ENCODE measurements around the gene C16orf78. TPM values are rescaled to one million over a fixed set of nuclear protein-coding genes. Genes with fewer than 3 reads are reported as not detected.

C16orf78 gene
- total and polyA plus RNA-seq, 4 donors = not detected

GRCh38 chr16:49428808-49429207 lies 55.2 kb downstream of the C16orf78 start:
- TF ChIP-seq CTCF (IDR thresholded peaks at IDR 0.05; ENCODE audit: control extremely low read depth, extremely low read depth) = no peak
- Histone ChIP-seq H3K9ac (ENCODE audit: insufficient read depth in 1 of 2, low read length in 2 of 2) (no peak overlapping the region), H3K27ac (ENCODE audit: low read depth in 1 of 2, low read length in 1 of 2) (no peak overlapping the region), H3K4me3 (no peak overlapping the region), H3K36me3 (ENCODE audit: control insufficient read depth in 4 of 4, insufficient read depth in 4 of 4, low read length in 4 of 4) (no peaks in the 10 kb centered on the region), H3K4me1 (ENCODE audit: control insufficient read depth in 5 of 5, insufficient read depth in 5 of 5, low read length in 5 of 5) (no peaks in the 10 kb centered on the region), H3K9me3 (ENCODE audit: control insufficient read depth in 4 of 4, insufficient read depth in 3 of 4, low read length in 3 of 4) (peaks cover 0 to 9% (median 0%) of the 10 kb centered on the region in 4 donors), H3K27me3 (ENCODE audit: control insufficient read depth in 3 of 3, insufficient read depth in 3 of 3, low read length in 2 of 3) (peaks cover 0 to 3% (median 0%) of the 10 kb centered on the region in 3 donors)
- DNase-seq (no peak), ATAC-seq (ENCODE audit: insufficient read depth, low FRiP score) (no peak)
- WGBS, 2 donors = 92 to 96% methylated on average over 2 of the region's 2 CpGs

GRCh38 chr16:49431040-49431439 lies 57.4 kb downstream of the C16orf78 start:
- Histone ChIP-seq H3K9ac (ENCODE audit: insufficient read depth in 1 of 2, low read length in 2 of 2) (no peak overlapping the region), H3K9me3 (ENCODE audit: control insufficient read depth in 4 of 4, insufficient read depth in 3 of 4, low read length in 3 of 4) (peaks cover 0 to 9% (median 0%) of the 10 kb centered on the region in 4 donors), H3K4me3 (no peak overlapping the region), H3K27ac (ENCODE audit: low read depth in 1 of 2, low read length in 1 of 2) (no peak overlapping the region), H3K4me1 (ENCODE audit: control insufficient read depth in 5 of 5, insufficient read depth in 5 of 5, low read length in 5 of 5) (no peaks in the 10 kb centered on the region), H3K27me3 (ENCODE audit: control insufficient read depth in 3 of 3, insufficient read depth in 3 of 3, low read length in 2 of 3) (peaks cover 0 to 3% (median 0%) of the 10 kb centered on the region in 3 donors), H3K36me3 (ENCODE audit: control insufficient read depth in 4 of 4, insufficient read depth in 4 of 4, low read length in 4 of 4) (no peaks in the 10 kb centered on the region)
- no peak for DNase-seq
- ATAC-seq (ENCODE audit: insufficient read depth, low FRiP score) = no peak
- no peak for TF ChIP-seq CTCF (IDR thresholded peaks at IDR 0.05; ENCODE audit: control extremely low read depth, extremely low read depth)
- 89% methylated on average over 9 of the region's 9 CpGs for WGBS, 2 donors

- no peak for DNase-seq
- no peak for ATAC-seq (ENCODE audit: insufficient read depth, low FRiP score)
- H3K9me3 ChIP-seq (ENCODE audit: control insufficient read depth in 4 of 4, insufficient read depth in 3 of 4, low read length in 3 of 4) = peaks cover 0 to 9% (median 0%) of the 10 kb centered on the region in 4 donors
- no peak overlapping the region for H3K4me3 ChIP-seq
- TF ChIP-seq CTCF (IDR thresholded peaks at IDR 0.05; ENCODE audit: control extremely low read depth, extremely low read depth) = no peak
- peaks cover 0 to 3% (median 0%) of the 10 kb centered on the region in 3 donors for H3K27me3 ChIP-seq (ENCODE audit: control insufficient read depth in 3 of 3, insufficient read depth in 3 of 3, low read length in 2 of 3)
- no peak overlapping the region for H3K9ac ChIP-seq (ENCODE audit: insufficient read depth in 1 of 2, low read length in 2 of 2)
- H3K36me3 ChIP-seq (ENCODE audit: control insufficient read depth in 4 of 4, insufficient read depth in 4 of 4, low read length in 4 of 4) = no peaks in the 10 kb centered on the region
- no peaks in the 10 kb centered on the region for H3K4me1 ChIP-seq (ENCODE audit: control insufficient read depth in 5 of 5, insufficient read depth in 5 of 5, low read length in 5 of 5)
- WGBS, 2 donors = 88 to 90% methylated on average over 11 of the region's 11 CpGs
- no peak overlapping the region for H3K27ac ChIP-seq (ENCODE audit: low read depth in 1 of 2, low read length in 1 of 2)
Measured at GRCh38 chr16:49431591-49432290, 58.1 kb downstream of the C16orf78 start.
